Embryonic facial prominence (tissue), 1 donor: Measurements from ENCODE around the gene LANCL1.
"Not testable (repeated sequence)": the region's sequence is repeated elsewhere in the genome, so short reads cannot be mapped to it uniquely, and the experiment has no call there.

Experiments
- DNase-seq: peaks from one replicate; pipeline ENCODE4 v3.0.0-alpha.2; 2016; ENCODE audit errors: extremely low spot score

Gene LANCL1

GRCh38 chr2:210459407-210459806 is 17.2 kb downstream of the LANCL1 start:
- DNase-seq, result no peak

DNA sequence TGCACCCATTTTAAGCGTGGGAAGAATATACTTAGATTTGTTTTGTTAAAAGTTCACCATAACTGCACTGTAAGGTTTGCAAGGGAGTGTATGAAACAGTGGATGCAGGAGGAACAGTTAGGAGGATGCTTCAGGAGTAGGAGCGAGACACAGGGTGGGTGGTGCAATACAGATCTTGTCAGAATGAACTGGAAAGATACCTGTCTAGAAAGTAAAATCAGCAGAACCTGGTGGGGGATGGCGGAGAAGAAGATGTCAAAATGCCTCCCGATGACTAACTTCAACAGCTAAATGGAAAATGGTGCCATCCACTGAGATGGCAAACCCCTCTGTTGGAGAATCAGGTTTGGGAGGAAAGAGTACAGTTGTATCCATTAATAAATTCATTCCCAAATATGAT is 18.2 kb downstream of the LANCL1 start:
- DNase-seq, result no peak

DNA sequence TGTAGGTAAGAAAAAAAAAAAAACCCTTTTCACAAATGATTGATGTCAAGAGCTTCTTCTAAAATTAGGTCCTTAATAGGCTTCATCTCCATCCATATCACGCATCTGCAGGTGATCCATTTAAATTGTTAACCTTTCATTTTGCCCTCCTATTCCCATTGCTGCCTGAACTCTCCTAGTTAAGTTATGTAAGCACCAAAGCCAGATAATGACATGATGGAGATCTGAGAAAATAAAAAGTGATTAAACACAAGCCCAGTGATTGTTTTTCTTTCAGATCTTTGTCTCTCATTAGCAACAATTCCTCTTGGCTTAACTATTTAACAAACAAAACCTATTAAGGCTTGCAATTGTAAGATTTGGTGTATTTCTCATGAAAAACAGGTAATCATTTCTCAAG is 20.0 kb downstream of the LANCL1 start:
- no peak for DNase-seq

DNA sequence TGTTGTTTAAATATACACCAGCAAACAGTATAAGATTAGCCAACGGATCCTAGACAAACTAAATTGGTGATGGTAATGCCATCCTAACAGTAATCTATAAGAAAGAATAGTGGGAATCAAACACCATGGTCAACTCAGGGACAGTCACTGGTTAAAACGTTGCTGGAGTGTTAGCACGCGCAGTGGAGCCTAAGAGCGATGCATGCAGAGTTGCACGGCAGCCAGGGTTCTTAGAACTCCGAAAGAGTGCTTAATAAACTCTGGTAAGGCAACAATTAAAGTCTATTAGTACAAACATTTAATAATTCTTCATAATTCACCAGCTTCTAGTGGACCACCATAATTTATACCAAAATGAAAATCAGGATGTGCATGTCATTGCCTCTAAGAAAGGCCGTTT is 22.2 kb downstream of the LANCL1 start:
- no peak for DNase-seq

DNA sequence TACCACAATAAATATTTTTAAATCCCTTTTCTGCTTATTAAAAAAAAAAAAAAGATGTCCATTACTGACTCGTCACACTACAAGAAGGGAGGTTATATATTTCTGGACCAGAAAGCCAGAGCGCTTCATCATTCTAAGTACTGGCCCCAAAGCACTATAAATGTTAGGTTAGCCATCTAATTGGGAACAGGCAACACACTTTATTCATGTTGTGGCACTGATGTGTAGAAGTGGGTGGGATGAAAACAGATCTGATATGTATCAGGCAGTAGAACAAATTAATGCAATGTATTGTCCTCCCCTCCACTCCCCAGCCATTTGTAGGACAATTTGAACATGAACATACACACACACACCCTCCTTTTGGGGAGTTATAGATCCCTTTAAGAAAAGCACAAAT is 24.4 kb downstream of the LANCL1 start:
- no peak for DNase-seq

DNA sequence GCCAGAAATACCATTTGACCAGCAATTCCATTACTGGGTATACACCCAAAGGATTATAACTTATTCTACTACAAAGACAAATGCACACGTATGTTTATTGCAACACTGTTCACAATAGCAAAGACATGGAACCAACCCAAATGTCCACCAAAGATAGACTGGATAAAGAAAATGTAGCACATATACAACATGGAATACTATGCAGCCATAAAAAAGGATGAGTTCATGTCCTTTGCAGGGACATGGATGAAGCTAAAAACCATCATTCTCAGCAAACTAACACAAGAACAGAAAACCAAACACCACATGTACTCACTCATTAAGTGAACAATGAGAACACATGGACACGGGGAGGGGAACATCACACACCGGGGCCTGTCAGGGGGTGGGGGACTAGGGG is 25.6 kb downstream of the LANCL1 start:
- DNase-seq, result not testable (repeated sequence)

GRCh38 chr2:210445732-210446131 is 30.8 kb downstream of the LANCL1 start:
- no peak for DNase-seq

DNA sequence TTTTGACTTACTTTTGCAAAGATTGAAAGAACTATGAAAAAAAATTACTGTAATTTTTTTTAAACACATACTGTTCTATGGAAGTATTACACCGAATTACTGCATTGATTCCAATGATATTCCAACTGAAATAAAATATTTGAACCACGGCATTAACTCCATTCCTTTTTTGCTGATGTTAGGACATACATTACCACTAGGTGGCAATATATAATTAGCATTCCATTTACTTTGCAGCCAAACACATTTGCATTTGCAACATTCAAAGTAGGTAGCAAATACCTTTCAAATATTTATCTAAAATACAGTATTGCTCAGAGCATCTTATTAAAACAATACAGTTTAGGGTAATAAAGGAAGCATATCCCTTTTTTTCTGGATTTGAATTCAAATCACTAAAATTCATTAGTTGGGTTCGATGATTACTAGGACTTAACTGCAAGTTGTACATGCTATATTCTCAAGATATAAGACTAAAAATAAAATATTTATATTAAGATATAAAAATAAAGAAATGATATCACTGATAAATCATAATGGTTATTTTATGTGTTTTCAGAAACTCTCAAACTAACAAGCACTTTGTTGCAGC is 31.3 kb downstream of the LANCL1 start:
- no peak for DNase-seq

- no peak for DNase-seq
Observed at GRCh38 chr2:210443527-210443926, 33.0 kb downstream of the LANCL1 start.

DNA sequence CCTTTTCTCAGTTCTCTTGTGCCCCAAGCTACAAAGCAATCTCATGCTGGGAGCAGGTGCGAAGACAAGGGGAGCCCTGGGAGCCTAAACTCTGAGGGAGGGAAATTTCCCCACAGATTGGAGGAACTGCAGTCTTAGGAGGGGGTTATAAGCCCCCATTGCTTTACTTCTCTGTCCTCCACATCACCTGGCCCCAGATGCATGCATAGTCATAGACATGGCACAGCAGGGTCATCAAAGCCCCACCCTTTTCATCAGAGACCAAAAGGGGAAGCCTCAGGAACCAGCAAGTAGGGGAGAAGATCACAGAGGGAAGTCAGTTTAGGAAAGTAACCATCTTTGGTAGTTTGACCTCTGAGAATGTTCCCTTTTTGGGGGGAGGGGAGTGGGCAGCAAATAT is 33.7 kb downstream of the LANCL1 start:
- DNase-seq, result no peak

GRCh38 chr2:210442457-210442856 is 34.1 kb downstream of the LANCL1 start:
- no peak for DNase-seq

- DNase-seq, result no peak
Observed at GRCh38 chr2:210440206-210440605, 36.4 kb downstream of the LANCL1 start.

- DNase-seq, result no peak
Observed at GRCh38 chr2:210435439-210435838, 41.1 kb downstream of the LANCL1 start.

DNA sequence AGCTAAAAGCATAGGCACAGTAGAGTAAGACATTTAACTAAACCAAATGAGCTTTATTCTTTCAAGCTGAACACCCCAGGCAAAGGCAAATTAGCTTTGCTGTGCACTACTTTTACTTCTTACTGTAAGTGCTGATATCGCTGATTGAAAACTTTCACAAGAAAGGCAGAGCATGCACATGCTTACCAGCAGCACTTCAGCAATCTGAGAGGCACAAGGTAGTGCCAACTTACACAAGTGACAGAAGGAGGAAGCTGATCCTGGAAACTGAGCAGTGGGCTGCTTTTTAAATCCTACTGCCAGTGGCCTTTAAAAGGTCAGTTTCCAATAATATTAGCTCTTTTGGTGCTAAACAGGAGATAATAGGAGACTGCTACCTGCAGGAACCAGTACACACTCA is 43.9 kb downstream of the LANCL1 start:
- no peak for DNase-seq

DNA sequence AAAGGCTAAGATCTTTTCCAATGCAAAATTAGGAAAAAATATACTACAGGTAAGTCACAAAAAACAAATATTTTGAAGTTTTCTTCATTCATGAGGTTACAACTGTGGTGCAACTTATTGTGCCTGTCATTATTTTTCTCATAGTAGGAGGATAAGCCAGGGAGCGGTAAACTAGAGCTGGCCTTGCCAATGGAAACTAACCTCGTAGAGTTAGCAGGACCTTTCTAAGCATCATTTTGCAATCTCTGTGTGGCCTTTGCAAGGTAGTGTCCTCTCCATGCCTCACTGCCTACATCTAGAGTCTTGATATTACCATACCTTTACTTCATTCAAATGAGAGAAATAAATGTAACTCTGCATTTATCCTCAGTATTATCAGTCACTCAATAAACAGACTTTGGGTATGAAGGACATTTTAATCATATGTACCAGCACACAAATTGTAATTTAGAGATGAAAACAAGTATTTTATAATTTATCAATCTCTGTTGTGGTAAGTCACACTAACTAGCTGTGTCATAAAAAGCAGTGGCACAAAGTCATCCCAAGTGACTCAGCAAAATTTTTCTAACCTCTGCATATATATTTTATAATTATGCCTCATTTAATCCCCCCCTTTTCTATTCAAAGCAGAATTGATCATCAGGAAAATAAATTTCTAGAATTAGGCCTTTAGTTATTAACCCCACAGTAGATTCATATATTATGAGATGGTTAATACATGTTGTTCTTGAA is 47.0 kb downstream of the LANCL1 start:
- no peak for DNase-seq

DNA sequence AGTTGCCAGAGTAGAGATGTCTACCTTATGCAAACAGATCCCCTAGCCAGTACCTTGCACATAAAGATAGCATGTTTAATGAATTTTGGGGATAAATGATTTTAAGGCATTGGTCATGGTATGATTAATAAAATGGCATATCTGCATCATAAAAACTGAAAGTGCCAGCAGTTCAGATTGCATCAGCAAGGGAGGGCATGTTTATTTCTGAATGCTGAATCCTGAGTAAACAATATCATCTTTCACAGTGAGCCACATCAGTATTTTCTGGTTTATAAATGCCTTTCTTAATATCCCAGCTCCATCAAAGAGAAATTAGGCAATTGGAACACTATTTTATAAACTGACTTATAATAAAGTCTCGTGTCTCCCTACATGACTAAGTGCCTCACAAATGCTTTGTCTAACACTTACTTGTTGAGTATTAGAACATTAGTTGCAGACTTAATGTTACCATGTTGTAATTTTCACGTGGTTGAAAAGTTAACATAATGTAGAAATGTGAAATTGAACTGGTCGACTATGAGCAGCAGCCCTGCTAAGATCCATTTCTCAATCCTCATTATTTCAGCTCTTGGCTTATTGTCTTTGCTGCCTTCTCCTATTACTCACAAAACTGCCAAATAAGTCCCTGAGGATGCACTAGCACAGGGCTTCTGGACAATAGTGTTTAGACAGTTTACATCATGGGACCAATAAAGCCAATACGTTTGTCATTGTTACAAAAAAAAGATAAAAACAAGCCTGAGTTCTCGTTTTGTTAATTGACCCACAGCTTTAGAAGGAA is 48.0 kb downstream of the LANCL1 start:
- no peak for DNase-seq

DNA sequence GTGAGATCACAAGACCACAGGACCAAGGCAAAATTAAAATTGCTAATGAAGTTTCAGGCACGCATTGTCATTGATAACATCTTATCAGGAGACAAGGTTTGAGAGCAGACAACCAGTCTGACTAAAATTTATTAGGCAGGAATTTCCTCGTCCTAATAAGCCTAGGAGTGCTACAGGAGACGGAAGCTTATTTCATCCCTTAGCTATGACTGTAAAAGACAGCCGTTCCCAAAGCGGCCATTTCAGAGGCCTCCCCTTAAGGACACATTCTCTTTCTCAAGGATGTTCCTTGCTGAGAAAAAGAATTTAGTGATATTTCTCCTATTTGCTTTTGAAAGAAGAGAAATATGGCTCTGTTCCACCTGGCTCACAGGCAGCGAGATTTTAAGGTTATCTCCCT is 49.2 kb downstream of the LANCL1 start:
- DNase-seq, result not testable (repeated sequence)

- no peak for DNase-seq
Observed at GRCh38 chr2:210422366-210422765, 54.2 kb downstream of the LANCL1 start.

DNA sequence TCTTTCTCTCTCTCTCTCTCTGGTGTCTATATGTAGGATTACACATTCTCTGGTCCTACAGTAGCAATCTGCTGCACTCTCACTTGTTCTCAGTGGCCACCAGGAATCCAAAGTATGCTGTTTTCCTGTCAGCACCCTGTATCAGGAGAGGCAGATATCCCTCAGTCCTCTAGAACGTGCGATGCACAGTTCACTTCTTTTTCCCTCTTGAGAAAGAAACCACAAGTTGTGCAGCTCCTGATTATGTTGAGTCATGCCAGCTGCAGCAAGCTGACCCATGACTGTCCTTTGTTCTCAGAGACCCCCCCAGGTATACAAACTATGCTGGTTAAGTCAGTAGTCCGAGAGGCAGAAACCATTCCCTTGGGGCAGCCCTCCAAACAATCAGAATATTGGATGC is 54.6 kb downstream of the LANCL1 start:
- no peak for DNase-seq

DNA sequence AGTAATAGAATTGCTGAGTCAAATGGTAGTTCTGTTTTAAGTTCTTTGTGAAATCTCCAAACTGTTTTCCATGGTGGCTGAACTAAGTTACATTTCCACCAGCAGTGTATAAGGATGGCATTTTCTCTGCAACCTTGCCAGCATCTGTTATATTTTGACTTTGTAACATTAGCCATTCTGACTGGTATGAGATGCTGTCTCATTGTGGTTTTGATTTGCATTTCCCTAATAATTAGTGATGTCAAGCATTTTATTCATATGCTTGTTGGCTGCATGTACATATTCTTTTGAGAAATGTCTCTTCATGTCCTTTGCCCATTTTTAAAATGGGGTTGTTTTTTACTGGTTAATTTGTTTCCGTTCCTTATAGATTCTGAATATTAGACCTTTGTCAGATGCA is 63.9 kb downstream of the LANCL1 start:
- DNase-seq, result no peak

- DNase-seq, result no peak
Observed at GRCh38 chr2:210410542-210410941, 66.0 kb downstream of the LANCL1 start.

DNA sequence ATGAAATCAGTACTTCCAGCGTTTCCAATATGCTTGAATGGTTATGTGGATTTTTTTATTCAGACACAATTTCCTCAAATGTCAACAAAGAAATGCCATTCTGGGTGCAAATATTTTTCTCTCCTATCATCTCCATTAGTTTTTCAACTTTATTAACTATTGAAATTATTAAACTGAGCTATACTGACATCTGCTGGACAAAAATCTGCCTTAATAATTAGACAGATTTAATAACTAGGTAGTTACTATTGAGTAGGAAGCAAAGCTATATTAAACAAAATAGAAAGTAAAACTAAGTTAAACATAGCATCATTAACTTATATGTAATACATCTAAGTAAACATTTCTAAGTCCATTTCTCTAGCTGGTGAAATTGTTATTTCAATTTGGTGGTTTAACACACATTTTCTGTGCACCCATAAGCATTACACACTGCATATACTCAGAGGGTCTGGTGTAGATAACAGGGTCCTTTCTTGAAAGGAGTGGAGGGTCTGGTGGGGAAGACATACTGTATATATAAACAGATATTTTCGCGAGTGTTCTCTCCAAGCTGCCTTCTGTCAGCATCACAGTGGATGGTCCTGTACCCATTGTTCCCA is 77.0 kb downstream of the LANCL1 start:
- DNase-seq, result no peak

DNA sequence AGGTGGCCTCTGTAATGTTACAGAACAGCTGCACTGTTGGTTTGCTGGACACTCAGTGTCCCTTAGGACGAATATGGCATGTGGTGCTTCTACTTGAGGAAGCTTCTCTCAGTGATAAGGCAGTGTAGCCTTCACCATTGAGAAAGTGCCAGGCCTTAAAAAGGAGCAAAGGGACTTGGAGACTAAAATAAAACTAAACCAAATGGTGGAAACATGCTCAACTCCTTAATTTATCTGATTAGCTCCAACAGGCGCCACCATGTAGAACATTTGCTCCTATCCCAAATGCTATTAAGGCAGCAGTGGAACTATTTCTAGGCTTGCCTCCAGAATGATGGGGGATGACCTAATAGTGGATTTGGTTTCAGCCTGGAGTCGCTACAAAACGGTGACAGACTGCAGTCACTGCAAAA is 84.1 kb downstream of the LANCL1 start:
- DNase-seq, result no peak
